ENCODE data around the gene SEMA3D.

DNA sequence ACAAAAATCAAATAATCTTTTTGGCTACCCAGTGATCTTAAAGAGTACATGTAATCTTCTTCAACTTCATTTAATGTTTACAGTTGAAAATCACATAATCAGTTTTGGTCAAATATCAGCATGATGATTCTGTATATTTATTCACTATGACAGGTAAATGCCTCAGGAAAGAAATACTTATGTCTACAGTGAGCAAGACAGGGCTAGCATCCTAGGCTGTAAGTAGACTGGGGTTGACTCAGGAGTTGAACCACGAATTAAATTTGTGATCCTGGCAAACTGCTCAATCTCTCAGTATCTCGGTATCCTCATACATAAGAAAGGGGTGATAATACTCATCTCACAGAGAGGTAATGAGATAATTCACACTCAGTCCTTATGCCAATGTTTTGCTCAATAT, 71.8 kb downstream of the SEMA3D start:
- TF ChIP-seq CTCF (IDR thresholded peaks at IDR 0.05; ENCODE audit: insufficient read depth, low read depth, low read length), result no peak
- no peak for TF ChIP-seq EZH2 (IDR thresholded peaks at IDR 0.05; ENCODE audit: insufficient read depth, low read length)
